GM12865 (cell line): ENCODE data around the gene TAOK1.

ENCODE experiments used
- DNase-seq: peaks from one replicate; pipeline ENCODE4 v3.0.0; 2010; ENCODE audit warnings: low read depth
- H3K4me3 ChIP-seq: 2 replicates; pipeline ENCODE4 v1.5.1; 2011; ENCODE audit warnings: mild to moderate bottlenecking, low read depth, low read length, control low read depth
- CTCF ChIP-seq: IDR thresholded peaks from 2 replicates; pipeline ENCODE4 v1.5.1; 2011; ENCODE audit warnings: low read length, control low read depth, low read depth, inconsistent platforms; ENCODE audit not compliant: insufficient read depth; ENCODE audit errors: missing control alignments

Gene TAOK1

GRCh38 chr17:29533976-29534375, 143.8 kb downstream of the TAOK1 start:
- no peak for DNase-seq
- no peak overlapping the region for H3K4me3 ChIP-seq
- TF ChIP-seq CTCF = no peak

GRCh38 chr17:29544066-29544465, 153.9 kb downstream of the TAOK1 start:
- TF ChIP-seq CTCF = no peak
- H3K4me3 ChIP-seq = no peak overlapping the region
- no peak for DNase-seq

- DNase-seq = no peak
- H3K4me3 ChIP-seq = no peak overlapping the region
- no peak for TF ChIP-seq CTCF
Observed at GRCh38 chr17:29546085-29546484, 155.9 kb downstream of the TAOK1 start.

- H3K4me3 ChIP-seq = no peak overlapping the region
- no peak for DNase-seq
- TF ChIP-seq CTCF = no peak
Observed at GRCh38 chr17:29546830-29547229, 156.7 kb downstream of the TAOK1 start.

- peak; percentile 60 for DNase-seq
Observed at GRCh38 chr17:29549177-29549923, 159.2 kb downstream of the TAOK1 start.

GRCh38 chr17:29555840-29556239, 165.7 kb downstream of the TAOK1 start:
- no peak for DNase-seq
- TF ChIP-seq CTCF = no peak
- no peak overlapping the region for H3K4me3 ChIP-seq

More at GRCh38 chr17:29549177-29549923, 159.2 kb downstream of the TAOK1 start:
- no peak overlapping the region for H3K4me3 ChIP-seq
- TF ChIP-seq CTCF = no peak
